A549 treated with Hydrocortisone at 1 μM for 4 hours (cell line): ENCODE results near the gene MRPL19. TPM values are rescaled to one million over a fixed set of nuclear protein-coding genes. Genes with fewer than 3 reads are reported as not detected.

Source experiments
- total RNA-seq: library from RNA; stranded (reverse); fragments of 200-300 nt; extraction: Qiagen RNA extraction; gene quantifications from 5 replicates; pipeline ENCODE4 v1.2.3, GENCODE V29; 2022

The MRPL19 gene
- 68.8 to 74.8 TPM (median 70.8 TPM) in 5 replicates for total RNA-seq

GRCh38 chr2:75646583-75647425, at the start of gene MRPL19:
Gene MRPL19 (plus strand): TSS chr2:75646783. CDS start chr2:75646808, 25 bp downstream.

GRCh38 chr2:75710577-75711253, 64.1 kb downstream of the MRPL19 start, which contains the start of gene GCFC2:
Gene GCFC2 (minus strand): TSS chr2:75710915. CDS start chr2:75710855, 60 bp downstream.

Other genes with a start within 250 kb of the MRPL19 start
- 8.0 to 10.3 TPM (median 8.4 TPM) in 5 replicates for gene EVA1A, start 85.8 kb upstream of the MRPL19 start, total RNA-seq
- gene GCFC2, start 64.1 kb downstream of the MRPL19 start, total RNA-seq = 14.8 to 19.1 TPM (median 15.2 TPM) in 5 replicates